K562 (cell line): Measurements from ENCODE around the gene SYT8. TPM values are rescaled to one million over a fixed set of nuclear protein-coding genes. Genes with fewer than 3 reads are reported as not detected.
A peak's percentile ranks its signal among the peaks of the same experiment; 100 is the strongest.

ENCODE experiments used
- ASH1L ChIP-seq: fragments of 450-650 bp; IDR thresholded peaks from 2 replicates; pipeline ENCODE4 v1.6.1; 2018; ENCODE audit warnings: borderline replicate concordance, mild to moderate bottlenecking, low read depth; ENCODE audit not compliant: partially characterized antibody
- ATF3 ChIP-seq, 2 experiments: fragments of 450-650 bp in 1 of 2; sonication (generic) in 1 of 2; formaldehyde crosslinking in 1 of 2; IDR thresholded peaks in 1 of 2; conservative IDR thresholded peaks in 1 of 2; 2 replicates each; pipeline versions ENCODE4 v1.6.1 to v1.8.1; 2016 to 2023; ENCODE audit warnings: mild to moderate bottlenecking in 2 of 2, moderate library complexity in 2 of 2, inconsistent platforms in 1 of 2, missing genetic modification reagents in 1 of 2
- CREB1 ChIP-seq, 2 experiments: sonication (generic) in 1 of 2; formaldehyde crosslinking in 1 of 2; IDR thresholded peaks; 2 replicates each; pipeline versions ENCODE4 v1.6.1 to v1.8.0; 2012 to 2022; ENCODE audit warnings: inconsistent platforms in 1 of 2, mild to moderate bottlenecking in 1 of 2, missing genetic modification reagents in 1 of 2, moderate library complexity in 1 of 2
- IFI16 ChIP-seq: fragments of 250-450 bp; sonication (Bioruptor Pico); IDR thresholded peaks from 2 replicates; pipeline ENCODE4 v2.1.2; 2022; ENCODE audit warnings: mild to moderate bottlenecking, inconsistent platforms
- JUNB ChIP-seq: fragments of 450-650 bp; formaldehyde crosslinking; conservative IDR thresholded peaks from 2 replicates; pipeline ENCODE4 v1.4.0; 2020; ENCODE audit warnings: mild to moderate bottlenecking
- JUND ChIP-seq, 2 experiments: IDR thresholded peaks; 2 replicates in 1 of 2; 3 replicates in 1 of 2; pipeline ENCODE4 v1.6.1; 2011; ENCODE audit warnings: borderline replicate concordance in 2 of 2, low read depth in 2 of 2, low read length in 2 of 2, improper control_type of control experiment in 1 of 2, missing biosample characterization in 1 of 2, missing genetic modification characterization in 1 of 2, missing genetic modification reagents in 1 of 2
- MAFF ChIP-seq: IDR thresholded peaks from 2 replicates; pipeline ENCODE4 v1.6.1; 2012; ENCODE audit warnings: low read length, improper control_type of control experiment
- PHTF2 ChIP-seq: fragments of 250-450 bp; sonication (Bioruptor Pico); IDR thresholded peaks from 2 replicates; pipeline ENCODE4 v1.5.0; 2021; ENCODE audit warnings: mild to moderate bottlenecking
- POLR2B ChIP-seq: fragments of 450-650 bp; IDR thresholded peaks from 2 replicates; pipeline ENCODE4 v1.6.1; 2018; ENCODE audit warnings: low read depth; ENCODE audit not compliant: partially characterized antibody
- RCOR1 ChIP-seq, 2 experiments: IDR thresholded peaks; 2 replicates each; pipeline ENCODE4 v1.6.1; 2012; ENCODE audit warnings: low read depth in 2 of 2, low read length in 2 of 2, borderline replicate concordance in 1 of 2, improper control_type of control experiment in 1 of 2
- RFX1 ChIP-seq: fragments of 450-650 bp; IDR thresholded peaks from 2 replicates; pipeline ENCODE4 v1.6.1; 2016; ENCODE audit warnings: mild to moderate bottlenecking, moderate library complexity
- WHSC1 ChIP-seq: IDR thresholded peaks from one replicate; pipeline ENCODE4 v1.6.1; 2012; ENCODE audit warnings: low read length, control low read depth, inconsistent platforms
- ZBTB7A ChIP-seq: IDR thresholded peaks from 2 replicates; pipeline ENCODE4 v1.6.1; 2011; ENCODE audit warnings: low read depth, mild to moderate bottlenecking, low read length, moderate library complexity, borderline replicate concordance; ENCODE audit not compliant: control insufficient read depth
- ZBTB8A ChIP-seq: fragments of 450-650 bp; IDR thresholded peaks from 2 replicates; pipeline ENCODE4 v1.6.1; 2018; ENCODE audit warnings: mild to moderate bottlenecking, moderate library complexity; ENCODE audit not compliant: partially characterized antibody
- ZNF263 ChIP-seq: sonication (generic); formaldehyde crosslinking; IDR thresholded peaks from 2 replicates; pipeline ENCODE4 v1.8.0; 2022; ENCODE audit warnings: mild to moderate bottlenecking, missing genetic modification reagents, borderline replicate concordance
- ZNF280A ChIP-seq: fragments of 450-650 bp; IDR thresholded peaks from 2 replicates; pipeline ENCODE4 v1.6.1; 2018; ENCODE audit warnings: mild to moderate bottlenecking, low read depth; ENCODE audit not compliant: partially characterized antibody
- ZNF354B ChIP-seq: fragments of 250-450 bp; sonication (Bioruptor Pico); IDR thresholded peaks from 2 replicates; pipeline ENCODE4 v1.4.0; 2020
- ZNF589 ChIP-seq: fragments of 200-800 bp; sonication (Bioruptor generic); IDR thresholded peaks from 2 replicates; pipeline ENCODE4 v1.6.1; 2016; ENCODE audit warnings: low read depth, missing genetic modification characterization, missing compliant biosample characterization
- polyA plus RNA-seq, 8 experiments: library from polyadenylated mRNA; depleted of rRNA in 4 of 8; stranded (reverse) in 5 of 8; unstranded in 3 of 8; fragments of >200 nt; fragmentation: Nextera tagmentation in 2 of 8; fragmentation: Illumina TruSeq in 1 of 8; extraction: Ambion mirVana in 2 of 8; extraction: Trizol in 1 of 8; gene quantifications; 2 replicates each; pipeline versions ENCODE4 v1.2.1 to v1.2.3, GENCODE V29; 2011 to 2014; ENCODE audit warnings: inconsistent platforms in 1 of 8, missing spikeins in 1 of 8
- total RNA-seq, 7 experiments: library from RNA; depleted of rRNA in 6 of 7; stranded (reverse); fragments of >200 nt in 6 of 7; fragmentation: Illumina TruSeq in 2 of 7; extraction: Trizol in 2 of 7; gene quantifications; 2 replicates each; pipeline versions ENCODE4 v1.2.1 to v1.2.3, GENCODE V29; 2011 to 2021; ENCODE audit warnings: low replicate concordance in 1 of 7
- TF ChIP-seq, protein P1 (sequence below), 2 experiments: IDR thresholded peaks; 2 replicates each; pipeline ENCODE4 v1.6.1; 2012; ENCODE audit warnings: improper control_type of control experiment in 2 of 2, low read depth in 2 of 2, low read length in 2 of 2, borderline replicate concordance in 1 of 2

SYT8 gene
- total and polyA plus RNA-seq, 9 of the 15 experiments (the other 6 are each of a cell fraction or from before 2014, with no cell fraction given), result not detected

GRCh38 chr11:1876361-1877063 lies 41.7 kb downstream of the SYT8 start (continued):
- no peak for TF ChIP-seq ZNF280A
- TF ChIP-seq, protein P1, sequence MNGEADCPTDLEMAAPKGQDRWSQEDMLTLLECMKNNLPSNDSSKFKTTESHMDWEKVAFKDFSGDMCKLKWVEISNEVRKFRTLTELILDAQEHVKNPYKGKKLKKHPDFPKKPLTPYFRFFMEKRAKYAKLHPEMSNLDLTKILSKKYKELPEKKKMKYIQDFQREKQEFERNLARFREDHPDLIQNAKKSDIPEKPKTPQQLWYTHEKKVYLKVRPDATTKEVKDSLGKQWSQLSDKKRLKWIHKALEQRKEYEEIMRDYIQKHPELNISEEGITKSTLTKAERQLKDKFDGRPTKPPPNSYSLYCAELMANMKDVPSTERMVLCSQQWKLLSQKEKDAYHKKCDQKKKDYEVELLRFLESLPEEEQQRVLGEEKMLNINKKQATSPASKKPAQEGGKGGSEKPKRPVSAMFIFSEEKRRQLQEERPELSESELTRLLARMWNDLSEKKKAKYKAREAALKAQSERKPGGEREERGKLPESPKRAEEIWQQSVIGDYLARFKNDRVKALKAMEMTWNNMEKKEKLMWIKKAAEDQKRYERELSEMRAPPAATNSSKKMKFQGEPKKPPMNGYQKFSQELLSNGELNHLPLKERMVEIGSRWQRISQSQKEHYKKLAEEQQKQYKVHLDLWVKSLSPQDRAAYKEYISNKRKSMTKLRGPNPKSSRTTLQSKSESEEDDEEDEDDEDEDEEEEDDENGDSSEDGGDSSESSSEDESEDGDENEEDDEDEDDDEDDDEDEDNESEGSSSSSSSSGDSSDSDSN (IDR thresholded peaks at IDR 0.05; ENCODE audit: borderline replicate concordance in 1 of 2, low read depth in 2 of 2, low read length in 2 of 2), result no peak
- TF ChIP-seq WHSC1, result no peak
- TF ChIP-seq RFX1, result no peak
- no peak for TF ChIP-seq ZNF354B
- no peak for TF ChIP-seq JUND (IDR thresholded peaks at IDR 0.05; ENCODE audit: borderline replicate concordance, low read depth, low read length)
- TF ChIP-seq JUND (tag; IDR thresholded peaks at IDR 0.05; ENCODE audit: borderline replicate concordance, low read depth, low read length), result no peak
- TF ChIP-seq CREB1 (IDR thresholded peaks at IDR 0.05), result no peak
- no peak for TF ChIP-seq CREB1 (CRISPR knock-in tag; IDR thresholded peaks at IDR 0.05)
- TF ChIP-seq MAFF, result no peak
- TF ChIP-seq ZBTB7A, result peak; percentile 38; the same call in 1 of the 2 replicates
- no peak for TF ChIP-seq POLR2B
- no peak for TF ChIP-seq ATF3 (IDR thresholded peaks at IDR 0.05)
- TF ChIP-seq ATF3 (CRISPR knock-in tag; conservative IDR thresholded peaks at IDR 0.05), result no peak
- no peak for TF ChIP-seq ZBTB8A
- TF ChIP-seq IFI16 (CRISPR knock-in tag), result no peak
- TF ChIP-seq ASH1L, result no peak
- TF ChIP-seq PHTF2 (CRISPR knock-in tag), result no peak
- TF ChIP-seq ZNF263 (CRISPR knock-in tag), result 0 out of 2 replicates have a peak, but pooled peaks have one; percentile 51
- TF ChIP-seq ZNF589 (CRISPR knock-in tag), result no peak
- TF ChIP-seq RCOR1 (IDR thresholded peaks at IDR 0.05; ENCODE audit: borderline replicate concordance in 1 of 2, low read depth in 2 of 2, low read length in 2 of 2), result no peak
- TF ChIP-seq JUNB (CRISPR knock-in tag), result no peak
